B cell (primary cell): ENCODE results near the gene BCL2. TPM values are rescaled to one million over a fixed set of nuclear protein-coding genes. Genes with fewer than 3 reads are reported as not detected.

ENCODE experiments used
- ATAC-seq: fragments of 200-7000 bp; cut with Tn5 transposase; one replicate; pipeline ENCODE4 v1.10.0; 2021; ENCODE audit warnings: low read depth, mild to moderate bottlenecking, moderate number of reproducible peaks, moderate library complexity
- CTCF ChIA-PET: fragments of 350-600 bp; sonication (Branson Sonifier 250); formaldehyde crosslinking; loops from one replicate; lab custom pipeline; 2021; ENCODE audit warnings: antibody characterized with exemption, inconsistent platforms; lab: Charles Lee
- POLR2A ChIA-PET: fragments of 350-600 bp; sonication (Branson Sonifier 250); formaldehyde crosslinking; loops from one replicate; lab custom pipeline; 2021; ENCODE audit warnings: antibody characterized with exemption; lab: Charles Lee
- DNase-seq: peaks from one replicate; pipeline ENCODE4 v3.0.0; 2013
- H2AFZ ChIP-seq: 2 replicates; pipeline ENCODE4 v1.6.1; 2012; ENCODE audit warnings: mild to moderate bottlenecking, low read depth, low read length; ENCODE audit not compliant: insufficient read depth, poor library complexity, severe bottlenecking
- H3K27ac ChIP-seq, 2 donors: 1 replicate in 1 of 2; 2 replicates in 1 of 2; pipeline ENCODE4 v1.5.1; 2012 to 2013; ENCODE audit warnings: low read length in 2 of 2, mild to moderate bottlenecking in 2 of 2, moderate library complexity in 1 of 2
- H3K27me3 ChIP-seq, 4 experiments: fragments of 200-600 bp in 1 of 4; sonication (generic) in 1 of 4; replicated peaks in 1 of 4; 1 replicate in 2 of 4; 2 replicates in 2 of 4; pipeline versions ENCODE4 v1.6.1 to v1.7.0; 2013 to 2016; ENCODE audit warnings: low read length in 3 of 4, mild to moderate bottlenecking in 2 of 4, mixed read lengths in 1 of 4, moderate library complexity in 1 of 4; ENCODE audit not compliant: insufficient read depth in 4 of 4, control insufficient read depth in 3 of 4; ENCODE audit errors: control extremely low read depth in 1 of 4
- H3K36me3 ChIP-seq, 2 experiments: replicated peaks in 1 of 2; 1 replicate in 1 of 2; 2 replicates in 1 of 2; pipeline versions ENCODE4 v1.6.1 to v1.7.1; 2013; ENCODE audit warnings: low read length in 1 of 2; ENCODE audit not compliant: insufficient read depth in 2 of 2, control insufficient read depth in 1 of 2; ENCODE audit errors: control extremely low read depth in 1 of 2, extremely low read depth in 1 of 2
- H3K4me1 ChIP-seq, 2 donors: fragments of 200-600 bp in 1 of 2; sonication (generic) in 1 of 2; 1 replicate in 1 of 2; 2 replicates in 1 of 2; pipeline versions ENCODE4 v1.5.1 to v1.6.1; 2013 to 2017; ENCODE audit warnings: low read length in 2 of 2; ENCODE audit not compliant: control insufficient read depth in 2 of 2, insufficient read depth in 2 of 2
- H3K4me2 ChIP-seq: replicated peaks from 2 replicates; pipeline ENCODE3; 2012; ENCODE audit warnings: mild to moderate bottlenecking, low read depth, low read length; ENCODE audit not compliant: poor library complexity, severe bottlenecking
- H3K4me3 ChIP-seq, 5 experiments: fragments of 200-600 bp in 1 of 5; sonication (generic) in 1 of 5; 1 replicate in 3 of 5; 2 replicates in 2 of 5; pipeline versions ENCODE4 v1.5.1 to v1.7.0; 2011 to 2016; ENCODE audit warnings: low read length in 4 of 5, mild to moderate bottlenecking in 4 of 5, low read depth in 2 of 5, control low read depth in 1 of 5, moderate library complexity in 1 of 5; ENCODE audit not compliant: insufficient read depth in 1 of 5; ENCODE audit errors: control extremely low read depth in 1 of 5, extremely low read depth in 1 of 5
- H3K79me2 ChIP-seq: fragments of 200-600 bp; sonication (generic); one replicate; pipeline ENCODE4 v1.6.0; 2016; ENCODE audit warnings: low read length; ENCODE audit not compliant: control insufficient read depth, insufficient read depth
- H3K9ac ChIP-seq: fragments of 200-600 bp; sonication (generic); 2 replicates; pipeline ENCODE4 v1.6.1; 2017; ENCODE audit warnings: mild to moderate bottlenecking, low read length, moderate library complexity
- H3K9me3 ChIP-seq, 3 donors: one replicate each; pipeline versions ENCODE4 v1.6.1 to v1.7.1; 2013; ENCODE audit warnings: low read length in 2 of 3; ENCODE audit not compliant: control insufficient read depth in 2 of 3, insufficient read depth in 1 of 3; ENCODE audit errors: control extremely low read depth in 1 of 3
- H4K20me1 ChIP-seq: 2 replicates; pipeline ENCODE4 v1.6.0; 2012; ENCODE audit warnings: mild to moderate bottlenecking, low read length; ENCODE audit not compliant: insufficient read depth, control insufficient read depth, poor library complexity, severe bottlenecking
- H3K27ac Mint-ChIP-seq: one replicate; pipeline ENCODE4 v1.8.0; 2021; ENCODE audit warnings: mixed read lengths
- H3K27me3 Mint-ChIP-seq: one replicate; pipeline ENCODE4 v1.8.0; 2021; ENCODE audit warnings: mixed read lengths
- H3K4me1 Mint-ChIP-seq: one replicate; pipeline ENCODE4 v1.8.0; 2021; ENCODE audit warnings: mixed read lengths
- H3K4me3 Mint-ChIP-seq: one replicate; pipeline ENCODE4 v1.8.0; 2021; ENCODE audit warnings: mixed read lengths
- H3K9me3 Mint-ChIP-seq: one replicate; pipeline ENCODE4 v1.8.0; 2022; ENCODE audit warnings: mixed read lengths; ENCODE audit not compliant: insufficient read depth
- CTCF ChIP-seq: fragments of 200-600 bp; IDR thresholded peaks from one replicate; pipeline ENCODE4 v1.8.0; 2022; ENCODE audit warnings: antibody characterized with exemption, mild to moderate bottlenecking
- EZH2 ChIP-seq: IDR thresholded peaks from 2 replicates; pipeline ENCODE4 v1.6.1; 2012; ENCODE audit warnings: borderline replicate concordance, low read depth, mild to moderate bottlenecking, moderate library complexity, low read length; ENCODE audit not compliant: insufficient read depth, poor library complexity, severe bottlenecking
- WGBS: methylation state at CpG from one replicate; pipeline ENCODE4 v1.1.5; 2013; ENCODE audit warnings: missing lambda C conversion rate; ENCODE audit not compliant: insufficient coverage; 5-methylcytosine and 5-hydroxymethylcytosine counted together
- intact Hi-C: fragments of 100-400 bp; cut with micrococcal nuclease; formaldehyde crosslinking; loops from one replicate; pipeline ENCODE4 v1.10.0; 2022
- polyA plus RNA-seq: library from polyadenylated mRNA; depleted of rRNA; stranded (reverse); fragments of >200 nt; gene quantifications from 2 replicates; pipeline ENCODE4 v1.2.3, GENCODE V29; 2012
- total RNA-seq, 2 donors: library from RNA; stranded (reverse); fragments of 120-200 nt in 1 of 2; gene quantifications; 1 replicate in 1 of 2; 2 replicates in 1 of 2; pipeline versions ENCODE4 v1.2.3 to v1.2.4, GENCODE V29; 2013 to 2022

The BCL2 gene
- total and polyA plus RNA-seq, 2 donors (not counting 1 experiment from before 2014, with no cell fraction given): 27.6 to 144 TPM

GRCh38 chr18:63298400-63299365, 20.9 kb downstream of the BCL2 start:
- Histone ChIP-seq H3K36me3 (peaks cover 0 to 31% of the 10 kb centered on the region in 2 experiments), H3K9ac (no peak overlapping the region), H4K20me1 (no peaks in the 10 kb centered on the region), H3K9me3 (no peaks in the 10 kb centered on the region), H3K4me1 (peaks cover 49 to 50% of the 10 kb centered on the region in 2 donors), H3K4me3 (no peak overlapping the region), H2AFZ (no peak overlapping the region), H3K79me2 (peaks cover 95% of the 10 kb centered on the region), H3K27me3 (no peaks in the 10 kb centered on the region), H3K27ac (peak overlapping the region in 1 of 2 donors; percentile 54), H3K4me2 (no peak overlapping the region)
- no peak for TF ChIP-seq CTCF
- no peak for TF ChIP-seq EZH2
- DNase-seq: no peak
- ATAC-seq: no peak
- ChIA-PET CTCF (interaction anchor here (0.9 to 2.1 kb wide), 2 partner anchors 16 to 20 kb away, joined by 3 to 19 read pairs; partner anchors contain the start of gene BCL2), POLR2A (interaction anchor here (1.0 kb wide), 1 partner anchor 8 kb away, joined by 3 read pairs; no protein-coding TSS in a partner anchor)
- peak overlapping the region; percentile 83 for H3K27ac Mint-ChIP-seq
- 83% methylated on average over 6 of the region's 9 CpGs for WGBS
- no peaks in the 10 kb centered on the region for H3K9me3 Mint-ChIP-seq
- intact Hi-C loops: no loop called here
- peak overlapping the region; percentile 34 for H3K4me3 Mint-ChIP-seq
- no peaks in the 10 kb centered on the region for H3K27me3 Mint-ChIP-seq
- H3K4me1 Mint-ChIP-seq: peaks cover 70% of the 10 kb centered on the region
